ENCODE results near the gene MCF2L.

- no peak for TF ChIP-seq CTCF (IDR thresholded peaks at IDR 0.05)
- TF ChIP-seq POLR2A (IDR thresholded peaks at IDR 0.05) = no peak
- no peak for TF ChIP-seq POLR2AphosphoS5 (IDR thresholded peaks at IDR 0.05)
These were observed 153.0 kb downstream of the MCF2L start for GRCh38 chr13:113121928-113122471.
